ENCODE measurements around the gene TULP4.

DNA sequence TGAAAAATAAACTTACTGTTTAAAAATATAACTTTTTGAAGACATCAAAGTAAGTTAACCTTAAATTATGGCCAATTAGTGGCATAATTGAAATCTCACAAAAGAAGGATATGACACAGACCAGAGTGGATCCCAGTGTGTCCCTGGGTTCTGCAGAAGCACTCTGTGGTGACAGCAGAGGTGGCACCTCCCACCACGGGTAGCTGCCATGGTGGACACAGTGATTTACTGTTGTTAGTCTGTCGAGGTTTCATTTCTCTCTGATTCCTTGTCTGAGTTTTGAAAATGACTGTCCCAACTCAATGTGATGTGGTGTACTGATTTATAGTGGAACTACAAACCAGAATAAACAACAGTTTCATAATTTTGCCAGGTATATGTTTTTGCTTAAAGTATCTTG is 76.5 kb downstream of the TULP4 start:
- TF ChIP-seq, protein P1, sequence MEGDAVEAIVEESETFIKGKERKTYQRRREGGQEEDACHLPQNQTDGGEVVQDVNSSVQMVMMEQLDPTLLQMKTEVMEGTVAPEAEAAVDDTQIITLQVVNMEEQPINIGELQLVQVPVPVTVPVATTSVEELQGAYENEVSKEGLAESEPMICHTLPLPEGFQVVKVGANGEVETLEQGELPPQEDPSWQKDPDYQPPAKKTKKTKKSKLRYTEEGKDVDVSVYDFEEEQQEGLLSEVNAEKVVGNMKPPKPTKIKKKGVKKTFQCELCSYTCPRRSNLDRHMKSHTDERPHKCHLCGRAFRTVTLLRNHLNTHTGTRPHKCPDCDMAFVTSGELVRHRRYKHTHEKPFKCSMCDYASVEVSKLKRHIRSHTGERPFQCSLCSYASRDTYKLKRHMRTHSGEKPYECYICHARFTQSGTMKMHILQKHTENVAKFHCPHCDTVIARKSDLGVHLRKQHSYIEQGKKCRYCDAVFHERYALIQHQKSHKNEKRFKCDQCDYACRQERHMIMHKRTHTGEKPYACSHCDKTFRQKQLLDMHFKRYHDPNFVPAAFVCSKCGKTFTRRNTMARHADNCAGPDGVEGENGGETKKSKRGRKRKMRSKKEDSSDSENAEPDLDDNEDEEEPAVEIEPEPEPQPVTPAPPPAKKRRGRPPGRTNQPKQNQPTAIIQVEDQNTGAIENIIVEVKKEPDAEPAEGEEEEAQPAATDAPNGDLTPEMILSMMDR (IDR thresholded peaks at IDR 0.05): no peak
- no peak for TF ChIP-seq POLR2AphosphoS5 (IDR thresholded peaks at IDR 0.05)
